SK-N-MC (cell line): ENCODE results near the gene AKAP1.
"Not testable (repeated sequence)": the region's sequence is repeated elsewhere in the genome, so short reads cannot be mapped to it uniquely, and the experiment has no call there.

Experiments used
- DNase-seq: peaks from one replicate; pipeline ENCODE4 v3.0.0-alpha.2; 2011; ENCODE audit warnings: low read depth, low spot score
- H3K27ac ChIP-seq: fragments of 200-600 bp; sonication (generic); 2 replicates; pipeline ENCODE4 v1.5.1; 2016; ENCODE audit warnings: mixed run types
- H3K36me3 ChIP-seq: fragments of 200-600 bp; sonication (generic); 2 replicates; pipeline ENCODE4 v1.6.1; 2017; ENCODE audit warnings: antibody characterized with exemption, low read length, mixed read lengths; ENCODE audit not compliant: insufficient read depth
- H3K4me3 ChIP-seq: fragments of 200-600 bp; sonication (generic); 2 replicates; pipeline ENCODE4 v1.5.1; 2016
- H3K9ac ChIP-seq: fragments of 200-600 bp; sonication (generic); 2 replicates; pipeline ENCODE4 v1.8.0; 2017; ENCODE audit warnings: mixed run types, mixed read lengths; ENCODE audit not compliant: insufficient read length
- H3K9me3 ChIP-seq: fragments of 200-600 bp; sonication (generic); 2 replicates; pipeline ENCODE4 v1.6.1; 2017; ENCODE audit warnings: low read depth, mild to moderate bottlenecking, antibody characterized with exemption, low read length, moderate library complexity, mixed read lengths
- EZH2 ChIP-seq: fragments of 200-600 bp; sonication (generic); IDR thresholded peaks from one replicate; pipeline ENCODE4 v1.6.1; 2017; ENCODE audit warnings: antibody characterized with exemption
- FOXP2 ChIP-seq: optimal IDR thresholded peaks from 2 replicates; pipeline ENCODE3; 2011; ENCODE audit warnings: mild to moderate bottlenecking, moderate library complexity; ENCODE audit not compliant: insufficient read depth; ENCODE audit errors: extremely low read length, control extremely low read depth
- POLR2AphosphoS5 ChIP-seq: IDR thresholded peaks from 2 replicates; pipeline ENCODE4 v1.6.1; 2012; ENCODE audit warnings: mild to moderate bottlenecking, low read depth, low read length, borderline replicate concordance

AKAP1 gene

DNA sequence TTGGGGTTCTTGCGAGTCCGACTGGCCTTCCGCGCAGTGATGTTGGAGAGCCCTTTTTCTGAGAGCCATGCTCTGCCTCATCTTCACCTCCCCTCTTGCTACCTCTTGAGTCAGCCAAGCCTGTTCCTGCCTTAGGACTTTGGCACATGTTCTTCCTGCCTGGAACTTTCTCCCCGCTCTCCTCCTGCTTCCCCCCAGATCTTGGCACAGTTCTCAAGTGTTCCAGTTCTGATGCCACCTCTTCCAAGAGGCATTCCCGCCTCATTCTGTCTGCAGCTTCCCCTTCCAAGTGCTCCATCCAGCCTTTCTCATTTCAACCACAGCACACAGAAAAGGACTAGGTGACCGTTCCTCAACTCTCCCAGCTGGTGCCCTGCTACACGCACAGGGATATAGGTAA, 7.7 kb downstream of the AKAP1 start:
- no peaks in the 10 kb centered on the region for H3K36me3 ChIP-seq
- H3K9me3 ChIP-seq = no peaks in the 10 kb centered on the region
- TF ChIP-seq EZH2 = no peak
- no peak for TF ChIP-seq FOXP2
- no peak for TF ChIP-seq POLR2AphosphoS5
- no peak overlapping the region for H3K27ac ChIP-seq
- DNase-seq = no peak
- no peak overlapping the region for H3K9ac ChIP-seq
- H3K4me3 ChIP-seq = no peak overlapping the region

DNA sequence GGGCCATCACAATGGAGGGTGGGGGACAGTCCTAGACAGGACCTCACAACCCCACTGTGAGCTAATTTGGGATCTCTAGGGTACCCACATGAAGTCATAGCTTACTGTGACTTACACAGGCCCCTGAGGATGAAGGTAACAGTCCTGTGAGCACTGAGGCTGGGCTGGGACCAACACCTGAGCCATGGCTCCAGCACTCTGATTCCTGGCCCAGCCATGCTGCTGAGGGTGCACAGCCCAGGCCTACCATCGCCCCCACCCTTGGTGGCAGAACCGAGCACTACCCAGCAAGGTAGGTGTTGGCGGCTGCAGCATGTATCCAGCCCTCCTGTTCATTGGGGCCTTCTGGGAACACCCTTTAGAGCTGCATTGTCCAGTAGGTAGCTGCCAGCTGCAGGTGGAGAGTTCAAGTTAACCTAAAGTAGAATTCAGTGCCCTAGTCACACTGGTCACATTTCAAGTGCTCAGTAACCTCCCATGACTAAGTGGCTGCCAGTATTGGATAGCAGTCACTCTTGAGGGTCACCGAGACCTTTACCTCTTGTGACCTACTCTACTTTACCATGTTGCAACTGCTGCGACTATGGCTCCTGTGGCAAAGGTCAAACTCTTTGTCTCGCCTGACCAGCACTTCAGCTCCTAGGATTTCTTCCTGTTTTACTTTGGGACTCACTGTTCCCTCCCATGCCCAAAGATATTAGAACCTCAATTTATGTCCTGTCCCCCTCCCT, 11.6 kb downstream of the AKAP1 start:
- Histone ChIP-seq H3K9ac (no peak overlapping the region), H3K4me3 (no peak overlapping the region), H3K27ac (no peak overlapping the region), H3K9me3 (no peaks in the 10 kb centered on the region), H3K36me3 (no peaks in the 10 kb centered on the region)
- DNase-seq = no peak
- TF ChIP-seq POLR2AphosphoS5 (no peak), FOXP2 (no peak), EZH2 (no peak)

DNA sequence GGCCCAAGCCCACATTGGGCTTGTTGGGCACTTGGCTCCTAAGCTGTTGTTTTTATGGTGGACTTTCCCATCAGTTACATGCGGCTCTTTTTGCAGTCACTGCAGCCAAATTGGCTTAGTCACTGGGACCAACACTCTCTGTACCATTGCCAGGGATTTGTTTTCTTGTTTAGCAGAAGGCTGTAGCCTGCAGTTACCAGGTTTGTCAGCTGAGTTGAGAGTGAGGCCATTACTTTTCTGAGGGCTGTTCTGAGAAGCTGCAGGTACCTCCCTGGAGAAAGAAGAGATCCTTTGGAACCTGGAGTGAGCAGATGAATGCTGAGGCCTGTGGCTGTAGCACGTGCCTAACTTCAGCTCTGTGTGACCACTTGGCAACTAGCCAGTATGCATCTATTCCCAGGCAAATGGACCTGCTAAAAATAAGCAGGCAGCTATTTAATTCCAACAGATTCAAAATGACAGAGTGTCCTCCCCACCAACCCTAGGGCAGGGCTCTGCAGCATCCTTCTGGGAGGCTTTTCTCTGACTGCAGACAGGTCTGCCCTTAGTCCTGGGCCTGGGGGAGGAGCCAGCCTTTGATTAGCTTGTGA, 12.9 kb downstream of the AKAP1 start:
- no peak overlapping the region for H3K4me3 ChIP-seq
- no peak overlapping the region for H3K27ac ChIP-seq
- no peaks in the 10 kb centered on the region for H3K36me3 ChIP-seq
- no peak overlapping the region for H3K9ac ChIP-seq
- no peak for TF ChIP-seq EZH2
- no peak for TF ChIP-seq POLR2AphosphoS5
- no peak for TF ChIP-seq FOXP2
- no peak for DNase-seq
- H3K9me3 ChIP-seq = no peaks in the 10 kb centered on the region

DNA sequence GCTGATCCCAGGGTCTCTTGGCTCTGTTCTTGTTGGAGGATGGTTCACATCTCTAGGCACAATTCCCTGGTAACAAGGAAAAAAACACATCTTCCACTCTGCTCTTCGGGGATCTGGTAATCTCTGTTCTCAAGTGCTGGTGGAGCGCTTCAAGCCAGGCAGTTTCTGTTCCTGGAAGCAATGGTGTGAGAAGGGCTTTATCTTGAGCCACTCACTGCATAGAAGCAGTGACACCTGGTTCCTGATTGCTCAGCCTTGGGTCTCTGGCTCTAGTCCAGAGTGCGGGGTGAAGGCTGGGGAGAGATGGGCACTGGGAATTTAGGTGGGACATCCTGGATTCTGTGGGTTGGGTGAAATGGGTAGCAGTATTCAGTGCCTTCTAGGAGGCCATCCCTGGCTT, 14.1 kb downstream of the AKAP1 start:
- Histone ChIP-seq H3K36me3 (no peaks in the 10 kb centered on the region), H3K9ac (no peak overlapping the region), H3K4me3 (no peak overlapping the region), H3K9me3 (no peaks in the 10 kb centered on the region), H3K27ac (no peak overlapping the region)
- no peak for DNase-seq
- no peak for TF ChIP-seq POLR2AphosphoS5
- no peak for TF ChIP-seq FOXP2
- TF ChIP-seq EZH2 = no peak

DNA sequence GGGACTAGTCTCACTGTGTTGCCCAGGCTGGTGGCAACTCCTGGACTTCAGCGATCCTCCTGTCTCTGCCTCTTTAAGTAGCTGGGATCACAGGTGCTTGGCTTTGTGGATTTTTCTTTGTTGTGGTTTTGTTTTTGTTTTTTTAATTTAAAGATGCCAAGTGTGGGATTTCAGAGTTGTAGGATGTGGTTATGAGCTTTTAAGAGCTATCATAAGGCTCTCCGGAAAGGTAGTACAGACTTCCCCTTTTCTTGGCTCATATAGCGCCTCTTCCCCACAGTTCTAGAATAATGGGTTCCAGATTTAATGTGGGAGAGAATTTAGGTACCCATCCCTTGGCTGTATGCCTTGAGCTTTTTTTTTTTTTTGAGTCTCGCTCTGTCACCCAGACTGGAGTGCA, 17.1 kb downstream of the AKAP1 start:
- Histone ChIP-seq H3K9ac (no peak overlapping the region), H3K9me3 (no peaks in the 10 kb centered on the region), H3K27ac (no peak overlapping the region), H3K4me3 (no peak overlapping the region), H3K36me3 (no peaks in the 10 kb centered on the region)
- no peak for DNase-seq
- TF ChIP-seq FOXP2 = no peak
- TF ChIP-seq EZH2 = no peak
- no peak for TF ChIP-seq POLR2AphosphoS5

DNA sequence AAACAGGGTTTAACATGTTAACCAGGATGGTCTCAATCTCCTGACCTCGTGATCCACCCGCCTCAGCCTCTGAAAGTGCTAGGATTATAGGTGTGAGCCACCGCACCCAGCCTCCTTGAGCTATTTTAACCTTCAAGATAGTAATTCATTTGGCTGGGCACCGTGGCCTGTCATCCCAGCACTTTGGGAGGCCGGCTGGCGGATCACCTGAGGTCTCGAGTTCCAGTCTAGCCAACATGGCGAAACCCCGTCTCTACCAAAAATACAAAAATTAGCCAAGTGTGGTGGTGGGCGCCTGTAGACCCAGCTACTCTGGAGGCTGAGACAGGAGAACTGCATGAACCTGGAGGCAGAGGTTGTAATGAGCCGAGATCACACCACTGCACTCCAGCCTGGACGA, 17.6 kb downstream of the AKAP1 start:
- not testable (repeated sequence) for H3K36me3 ChIP-seq, H3K27ac ChIP-seq, H3K9me3 ChIP-seq, H3K9ac ChIP-seq, DNase-seq, H3K4me3 ChIP-seq

DNA sequence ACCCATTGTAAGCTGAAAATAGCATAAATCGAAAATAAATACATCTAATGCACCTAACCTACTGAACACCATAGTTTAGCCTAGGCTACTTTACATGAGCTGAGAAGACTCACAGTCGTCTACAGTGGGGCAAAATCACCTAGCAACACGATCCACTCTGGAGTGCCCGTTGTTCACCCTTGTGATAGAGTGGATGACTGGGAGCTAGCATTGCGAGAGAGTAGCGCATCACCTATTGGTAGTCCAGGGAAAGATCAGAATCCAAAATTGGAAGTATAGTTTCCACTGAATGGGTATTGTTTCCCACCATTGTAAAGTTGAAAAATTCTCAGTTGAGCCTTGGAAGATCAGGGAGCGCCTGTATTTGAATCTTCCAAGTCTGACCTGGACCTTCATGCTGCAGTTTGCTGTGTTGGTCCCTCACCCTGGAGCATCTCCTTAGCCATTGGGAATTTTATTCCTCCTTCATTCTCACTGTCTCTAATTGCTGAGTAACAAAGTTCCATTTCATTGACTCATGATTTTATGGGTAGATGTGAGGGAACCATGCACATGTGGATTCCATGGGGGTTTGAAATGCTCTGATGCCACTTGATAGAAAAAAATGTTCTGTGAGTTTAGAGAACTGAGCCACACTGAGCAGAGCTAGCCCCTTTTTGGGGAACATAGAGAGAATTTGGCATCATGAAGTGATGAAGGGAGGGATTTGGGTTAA, 19.6 kb downstream of the AKAP1 start:
- H3K9ac ChIP-seq = no peak overlapping the region
- H3K4me3 ChIP-seq = no peak overlapping the region
- no peaks in the 10 kb centered on the region for H3K9me3 ChIP-seq
- no peak overlapping the region for H3K27ac ChIP-seq
- no peaks in the 10 kb centered on the region for H3K36me3 ChIP-seq
- no peak for DNase-seq
- TF ChIP-seq POLR2AphosphoS5 (no peak), FOXP2 (no peak), EZH2 (no peak)

DNA sequence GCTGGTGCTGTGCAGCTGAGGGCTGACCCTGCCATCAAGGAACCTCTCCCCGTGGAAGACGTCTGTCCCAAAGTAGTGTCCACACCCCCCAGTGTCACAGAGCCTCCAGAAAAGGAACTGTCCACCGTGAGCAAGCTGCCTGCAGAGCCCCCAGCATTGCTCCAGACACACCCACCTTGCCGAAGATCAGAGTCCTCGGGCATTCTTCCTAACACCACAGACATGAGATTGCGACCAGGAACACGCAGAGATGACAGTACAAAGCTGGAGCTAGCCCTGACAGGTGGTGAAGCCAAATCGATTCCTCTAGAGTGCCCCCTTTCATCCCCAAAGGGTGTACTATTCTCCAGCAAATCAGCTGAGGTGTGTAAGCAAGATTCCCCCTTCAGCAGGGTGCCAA, 20.5 kb downstream of the AKAP1 start:
- TF ChIP-seq POLR2AphosphoS5 = no peak
- no peak for TF ChIP-seq FOXP2
- TF ChIP-seq EZH2 = no peak
- no peak for DNase-seq
- no peak overlapping the region for H3K27ac ChIP-seq
- no peaks in the 10 kb centered on the region for H3K9me3 ChIP-seq
- no peak overlapping the region for H3K9ac ChIP-seq
- no peaks in the 10 kb centered on the region for H3K36me3 ChIP-seq
- no peak overlapping the region for H3K4me3 ChIP-seq
